ENCODE measurements around the gene THPO.

The THPO gene

GRCh38 chr3:184328516-184328915 lies 49.5 kb downstream of the THPO start:
- DNase-seq: no peak

GRCh38 chr3:184327171-184327570 lies 50.8 kb downstream of the THPO start:
- no peak for DNase-seq

DNA sequence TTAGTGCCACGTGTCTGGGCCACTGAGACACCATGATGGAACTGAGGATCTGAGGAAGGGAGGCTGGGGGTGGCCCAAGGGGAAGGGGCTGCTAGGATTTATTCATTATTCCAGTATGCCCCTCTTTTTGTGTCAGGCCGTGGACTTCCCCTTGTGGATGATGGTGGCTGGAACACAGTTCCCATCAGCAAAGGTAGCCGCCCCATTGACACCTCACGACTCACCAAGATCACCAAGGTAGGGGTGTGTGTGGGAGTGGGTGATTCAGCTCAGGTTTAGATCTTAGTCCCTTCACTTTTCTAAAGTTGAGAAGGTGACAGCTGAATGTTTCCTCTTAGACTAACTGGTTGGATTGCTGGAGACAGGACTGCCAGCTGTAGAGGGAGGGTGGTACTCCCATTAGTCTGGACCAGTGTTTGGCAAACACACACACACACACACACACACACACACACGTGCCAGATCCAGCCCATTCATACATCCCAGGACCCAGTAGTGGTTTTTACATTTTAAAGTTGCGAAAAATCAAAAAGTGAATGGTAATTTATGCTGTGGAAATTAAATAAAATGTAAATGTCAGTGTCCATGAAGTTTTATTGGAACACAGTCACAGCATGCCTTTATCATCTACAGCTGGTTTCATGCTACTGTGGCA lies 52.2 kb downstream of the THPO start:
- no peak for DNase-seq

GRCh38 chr3:184325269-184325668 lies 52.7 kb downstream of the THPO start:
- DNase-seq: no peak

GRCh38 chr3:184323696-184324095 lies 54.3 kb downstream of the THPO start:
- no peak for DNase-seq

GRCh38 chr3:184322731-184323487 lies 55.1 kb downstream of the THPO start:
- DNase-seq: no peak

Data from GOT3 (cell line).